EL (cell line): ENCODE measurements around the gene ASTL.

ENCODE experiments used
- DNase-seq: peaks from one replicate; pipeline ENCODE4 v3.0.0-alpha.2; 2016

ASTL gene

GRCh38 chr2:96111257-96111640 lies 27.1 kb downstream of the ASTL start:
- DNase-seq = no peak

GRCh38 chr2:96110621-96111256 lies 27.6 kb downstream of the ASTL start:
- no peak for DNase-seq

- DNase-seq = no peak
Measured at GRCh38 chr2:96109931-96110511, 28.3 kb downstream of the ASTL start.

DNA sequence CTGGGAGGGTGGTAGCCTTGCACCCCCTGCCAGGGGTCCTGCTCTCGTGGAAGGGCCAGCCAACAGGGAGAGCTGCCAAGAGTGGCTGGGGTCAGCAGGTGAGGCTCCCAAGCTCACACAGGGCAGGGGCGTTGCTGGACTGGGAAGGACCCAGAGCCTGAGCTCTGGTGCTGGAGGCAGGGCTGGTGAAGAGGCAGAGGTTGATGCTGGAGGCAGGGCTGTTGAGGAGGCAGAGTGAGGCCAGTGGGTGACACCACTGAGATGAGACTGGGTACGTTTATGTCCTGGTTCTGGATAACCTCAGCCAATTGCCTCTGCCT lies 29.0 kb downstream of the ASTL start:
- DNase-seq = no peak

- no peak for DNase-seq
Measured at GRCh38 chr2:96108541-96109360, 29.6 kb downstream of the ASTL start.

DNA sequence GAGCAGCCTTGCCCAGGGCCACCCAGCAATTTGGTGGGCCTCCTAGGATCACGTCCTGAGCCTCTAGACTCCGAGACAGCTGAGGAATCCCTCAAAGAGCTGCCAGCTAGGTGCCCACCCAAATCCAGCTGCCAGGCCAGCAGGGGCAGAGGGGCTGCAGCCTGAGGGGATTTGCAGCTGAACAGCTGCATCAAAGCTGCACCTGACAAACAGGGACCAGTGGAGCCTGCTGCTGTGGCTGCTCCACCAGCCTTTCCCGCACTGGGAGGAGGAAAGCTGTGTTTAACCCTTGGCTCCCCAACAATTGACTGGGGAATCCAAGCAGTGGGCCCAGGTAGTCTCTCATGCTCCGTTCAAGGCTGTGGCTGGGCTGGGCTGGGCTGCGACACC lies 30.2 kb downstream of the ASTL start:
- DNase-seq = no peak

DNA sequence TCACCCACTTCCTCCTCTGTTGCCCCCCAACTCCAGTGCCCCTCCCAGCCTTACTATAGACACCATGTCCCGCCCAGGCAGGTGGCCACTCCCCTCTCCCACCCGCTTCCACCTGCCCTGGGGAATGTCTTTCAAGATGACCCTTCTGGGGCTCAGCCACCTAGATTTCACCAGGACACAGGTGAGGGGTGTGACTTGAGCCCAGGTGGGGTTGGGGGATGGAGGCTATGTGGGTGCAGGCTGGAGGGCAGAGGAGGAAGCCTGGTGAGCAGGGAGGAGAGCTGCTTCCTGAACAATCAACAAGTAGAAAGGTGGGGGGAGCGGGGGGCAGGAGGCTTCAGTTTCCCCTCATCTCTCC lies 30.6 kb downstream of the ASTL start:
- no peak for DNase-seq

DNA sequence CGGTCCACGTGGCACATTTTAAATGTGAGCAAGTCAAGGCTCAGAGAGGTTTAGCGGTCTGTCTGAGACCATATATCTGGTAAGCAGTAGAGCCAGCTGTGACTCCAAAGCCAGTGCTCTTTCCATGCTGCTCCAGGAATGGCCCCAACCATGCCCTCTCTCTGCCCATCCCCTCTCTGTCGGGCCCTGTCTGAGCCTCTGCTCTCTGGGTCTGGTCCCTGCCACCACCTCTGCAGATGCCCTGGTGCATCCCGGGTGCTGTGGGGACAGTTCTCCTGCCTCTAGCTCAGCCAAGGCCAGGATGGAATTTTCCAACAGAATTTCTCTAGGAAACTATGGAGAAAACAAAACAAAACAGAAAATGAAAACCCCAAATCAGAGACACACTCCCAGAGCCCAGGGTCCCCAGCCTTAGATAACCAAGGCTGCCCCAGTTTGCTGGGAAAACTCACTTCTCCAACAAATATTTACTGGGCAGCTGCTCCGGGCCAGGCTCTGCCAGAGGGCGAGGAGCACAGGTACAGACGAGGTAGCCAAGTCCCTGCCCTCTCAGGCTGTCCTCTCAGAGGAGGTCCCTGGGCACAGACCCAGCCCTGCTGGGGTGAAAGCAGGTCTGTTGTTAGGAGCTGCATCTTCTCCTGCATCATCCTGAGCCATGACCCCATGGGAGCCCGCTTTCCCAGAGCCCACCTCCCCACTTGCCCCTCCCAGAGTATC lies 31.2 kb downstream of the ASTL start:
- no peak for DNase-seq

DNA sequence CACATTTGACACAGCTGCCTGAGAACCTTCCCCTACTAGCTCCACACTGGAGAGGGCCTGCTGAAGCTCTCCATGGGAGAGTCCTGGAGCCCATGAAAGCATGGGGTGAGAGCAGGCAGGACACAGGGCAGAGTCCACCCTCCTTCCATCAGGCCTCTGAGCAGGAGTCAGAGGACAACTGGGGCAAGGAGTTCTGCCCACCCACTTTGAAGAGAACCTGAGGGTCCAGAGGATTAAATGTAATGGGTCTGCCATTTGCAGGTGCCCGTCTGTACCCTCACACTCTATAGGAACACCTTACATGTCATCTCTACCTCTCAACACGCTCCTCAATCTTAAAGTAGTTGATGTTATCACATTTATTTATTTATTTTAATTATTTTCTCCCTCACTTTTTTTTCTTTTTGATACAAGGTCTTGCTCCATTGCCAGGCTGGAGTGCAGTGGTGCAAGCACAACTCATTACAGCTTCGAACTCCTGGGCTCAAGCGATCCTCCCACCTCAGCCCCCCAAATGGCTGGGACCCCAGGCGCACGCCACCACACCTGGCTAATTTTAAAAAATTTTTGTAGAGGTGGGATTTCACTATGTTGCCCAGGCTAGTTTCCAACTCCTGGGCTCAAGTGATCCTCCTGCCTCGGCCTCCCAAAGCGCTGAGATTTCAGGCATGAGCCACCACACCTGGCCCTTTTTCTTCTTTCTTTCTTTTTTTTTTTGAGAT lies 32.1 kb downstream of the ASTL start:
- no peak for DNase-seq

GRCh38 chr2:96105152-96105915 lies 33.0 kb downstream of the ASTL start:
- DNase-seq = no peak

DNA sequence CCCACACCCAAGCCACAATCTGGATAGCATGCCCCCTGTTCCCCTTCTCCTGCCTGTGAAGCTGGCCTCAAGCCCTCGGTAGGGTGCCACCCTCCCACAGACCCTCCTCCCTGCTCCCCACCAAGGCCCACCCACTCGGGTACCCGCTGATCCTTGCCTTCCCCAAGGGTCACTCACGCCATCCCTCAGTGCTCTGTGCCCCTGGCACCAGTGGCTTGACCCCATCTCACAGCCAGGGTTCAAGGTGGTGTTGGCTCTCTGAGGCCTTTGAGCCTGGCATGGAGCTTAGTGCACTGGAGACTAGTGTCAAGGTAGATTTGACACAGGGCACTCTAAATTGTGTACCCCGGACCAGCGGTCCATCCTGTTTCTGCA lies 33.8 kb downstream of the ASTL start:
- no peak for DNase-seq

GRCh38 chr2:96103761-96104486 lies 34.4 kb downstream of the ASTL start:
- DNase-seq = no peak

GRCh38 chr2:96103187-96103601 lies 35.1 kb downstream of the ASTL start:
- no peak for DNase-seq

- DNase-seq = no peak
Measured at GRCh38 chr2:96102596-96103186, 35.6 kb downstream of the ASTL start.

DNA sequence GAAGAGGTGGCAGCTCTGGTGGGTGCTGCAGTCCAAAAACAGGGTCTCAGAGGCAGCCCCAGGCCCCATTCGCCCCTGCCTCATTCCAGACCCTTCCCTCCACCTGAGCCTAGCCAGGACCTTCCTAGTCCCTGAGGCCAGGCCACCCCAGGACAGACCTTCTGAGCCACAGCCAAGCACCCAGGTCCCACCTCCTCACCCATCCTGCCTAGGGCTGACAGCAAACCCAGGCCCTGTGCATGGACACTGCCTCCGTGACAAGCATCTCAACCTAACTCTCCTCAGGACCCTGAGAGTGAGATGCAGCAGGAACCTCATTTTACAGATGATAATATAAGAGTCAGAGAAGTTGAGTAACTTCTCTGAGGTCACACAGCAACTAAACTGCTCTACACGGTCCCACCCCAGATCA lies 37.4 kb downstream of the ASTL start:
- DNase-seq = no peak

DNA sequence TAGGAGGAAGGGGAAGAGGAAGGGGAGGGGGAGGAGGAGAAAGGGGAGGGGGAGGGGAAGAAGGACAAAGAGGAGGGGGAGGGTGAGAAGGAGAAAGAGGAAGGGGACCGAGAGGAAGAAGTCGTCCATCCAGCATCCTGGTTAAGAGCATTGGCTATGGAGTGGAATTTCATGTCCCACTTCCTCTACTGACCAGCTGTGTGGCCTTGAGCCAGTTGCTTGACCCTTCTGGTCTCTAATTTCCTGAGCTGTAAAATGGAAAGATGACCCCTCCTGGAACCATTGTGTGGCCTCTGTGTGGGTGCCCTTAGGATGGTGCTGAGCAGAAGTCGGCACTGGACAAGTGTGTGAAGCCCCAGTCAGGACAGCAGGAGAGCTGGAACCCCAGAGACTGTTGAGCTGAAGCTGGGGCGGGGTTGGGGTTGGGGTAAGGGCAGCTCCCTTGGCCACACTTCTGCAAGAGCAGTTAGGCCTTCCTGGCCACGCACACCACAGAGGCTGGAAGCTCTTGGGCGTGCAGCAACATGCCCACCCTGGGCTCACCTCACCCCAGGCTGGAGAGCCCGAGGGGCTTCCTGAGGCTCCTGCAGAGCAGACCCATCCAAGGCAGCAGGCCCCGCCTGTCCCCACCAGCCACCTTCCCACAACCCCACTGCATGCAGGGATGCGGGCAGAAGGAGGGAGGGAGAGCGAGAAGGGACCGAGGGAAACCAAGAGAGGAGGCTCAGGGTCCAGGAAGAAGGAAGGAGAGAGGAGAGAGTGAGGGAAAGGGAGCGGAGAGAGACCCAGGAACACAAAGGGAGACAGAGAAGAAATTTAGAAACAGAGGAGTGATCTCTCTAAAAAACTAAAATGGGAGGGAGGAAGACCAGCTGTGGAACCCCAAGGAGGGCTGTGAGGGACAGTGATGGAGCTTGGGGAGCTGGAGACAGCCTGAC lies 38.2 kb downstream of the ASTL start:
- DNase-seq = no peak

DNA sequence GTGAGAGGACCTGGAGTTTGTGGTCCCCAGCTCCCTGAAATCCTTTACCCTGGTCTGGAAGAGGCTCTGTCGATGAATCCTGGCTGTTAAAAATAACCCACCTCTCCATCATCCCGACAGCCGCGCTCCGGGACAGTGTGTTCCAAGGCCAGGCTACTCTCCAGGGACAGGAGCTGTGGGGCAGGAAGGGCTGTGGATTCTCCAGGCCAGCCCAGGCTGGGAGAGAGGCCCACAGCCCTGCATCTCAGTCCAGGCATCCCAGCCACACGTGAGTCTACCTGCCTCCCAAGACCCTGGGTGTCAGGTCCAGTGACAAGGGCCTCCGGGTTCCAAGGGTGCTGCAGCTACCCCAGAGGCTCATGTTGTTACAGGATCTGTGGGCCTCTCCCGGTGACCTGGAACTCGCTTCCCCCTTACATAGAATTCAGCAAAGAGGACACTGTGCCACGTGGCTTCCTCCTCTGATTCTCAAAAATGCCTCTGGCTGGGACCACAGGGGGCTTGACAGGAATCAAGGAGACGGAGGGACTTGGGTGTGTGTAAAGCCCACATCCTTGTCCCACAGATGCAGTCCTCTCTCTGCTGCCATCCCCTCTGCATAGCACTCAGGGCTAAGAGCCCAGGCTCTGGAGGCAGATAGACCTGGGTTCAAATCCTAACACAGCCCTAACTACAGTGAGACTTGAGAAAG lies 39.3 kb downstream of the ASTL start:
- no peak for DNase-seq

DNA sequence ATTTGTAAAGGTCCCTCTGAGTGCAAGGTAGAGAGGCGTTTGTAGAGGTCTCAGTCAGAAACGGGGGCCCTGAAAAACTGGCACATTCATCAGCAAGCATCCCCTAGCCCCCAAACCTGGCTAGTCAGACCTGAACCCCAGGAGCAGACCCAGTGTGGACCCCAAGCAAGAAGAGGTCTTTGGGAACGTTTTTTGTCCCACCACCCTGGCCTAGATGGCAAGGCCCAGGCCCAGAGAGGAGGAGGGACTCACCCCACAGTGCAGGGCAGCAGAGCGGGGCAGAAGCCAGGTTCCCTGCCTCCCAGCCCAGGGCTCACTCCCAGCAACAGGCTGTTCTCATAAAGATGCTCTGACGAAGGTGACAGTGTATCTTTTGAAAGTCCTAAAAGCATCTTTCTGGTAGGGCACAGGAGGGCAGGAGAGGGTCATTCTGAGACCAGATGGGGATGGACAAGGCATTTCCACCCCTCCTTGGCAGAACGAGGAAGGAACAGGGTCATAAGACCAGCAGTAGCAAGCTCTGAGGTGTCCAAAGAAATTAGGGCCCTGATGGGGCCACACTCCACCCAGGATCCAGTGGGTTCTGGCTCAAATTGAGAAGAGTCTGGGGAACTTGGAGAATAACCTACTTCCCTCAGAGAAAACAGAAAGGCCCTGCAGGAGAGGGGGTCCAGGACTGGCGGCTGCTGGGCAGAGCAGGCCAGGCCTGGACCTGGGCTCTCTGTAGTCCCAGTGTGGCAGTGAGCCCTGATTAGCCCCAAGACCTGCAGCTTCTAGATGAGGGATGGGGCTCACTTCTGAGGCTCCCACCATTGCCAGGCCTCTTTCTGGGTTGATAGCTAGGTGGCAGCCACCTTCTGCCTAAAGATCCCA lies 40.1 kb downstream of the ASTL start:
- DNase-seq = no peak

GRCh38 chr2:96097441-96097840 lies 40.9 kb downstream of the ASTL start:
- DNase-seq = no peak
